GM19372 (cell line): Measurements from ENCODE around the gene CYBA.

Experiments used
- ATAC-seq: cut with Tn5 transposase; IDR thresholded peaks from one replicate; pipeline ENCODE4 v1.9.1; 2021; ENCODE audit warnings: mild to moderate bottlenecking, low read depth, moderate library complexity; ENCODE audit not compliant: unreplicated experiment

Gene CYBA

DNA sequence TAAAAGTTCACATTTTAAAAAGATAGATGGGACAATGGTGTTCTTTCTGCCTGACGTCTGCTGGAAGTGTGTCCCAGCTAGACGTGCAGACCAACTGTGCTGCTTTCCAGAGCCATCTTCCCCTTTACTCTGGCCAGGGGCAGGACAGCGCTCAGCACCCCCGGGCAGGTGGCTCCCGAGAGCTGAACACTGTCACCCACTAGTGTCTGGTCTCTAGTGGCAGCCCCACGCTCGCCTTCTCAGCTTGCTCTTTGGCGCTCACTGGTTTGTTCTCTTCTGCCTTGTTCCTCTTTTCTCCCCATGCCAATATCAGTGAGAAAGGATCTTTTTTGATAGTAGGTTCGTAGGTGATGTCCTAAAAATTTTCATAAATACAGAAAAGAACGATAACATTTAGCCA, 54.9 kb downstream of the CYBA start:
- ATAC-seq: no peak

DNA sequence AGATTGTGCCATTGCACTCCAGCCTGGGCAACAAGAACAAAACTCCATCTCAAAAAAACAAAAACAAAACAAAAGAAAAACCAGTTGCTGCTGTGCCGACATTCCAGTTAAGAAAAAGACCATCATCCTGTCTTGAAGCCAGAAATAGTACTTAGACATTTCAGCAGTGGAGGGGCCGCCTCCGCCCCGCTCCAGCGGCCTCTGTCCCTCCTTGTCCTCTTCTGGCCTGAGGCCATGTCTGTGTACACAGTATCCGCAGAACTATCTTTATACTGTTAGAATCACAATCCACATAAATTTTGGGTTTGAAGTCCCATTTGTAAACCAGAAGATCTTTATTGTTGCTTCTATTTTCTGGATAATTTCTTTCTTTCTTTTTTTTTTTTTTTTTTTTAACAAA, 55.8 kb downstream of the CYBA start:
- ATAC-seq: no peak

DNA sequence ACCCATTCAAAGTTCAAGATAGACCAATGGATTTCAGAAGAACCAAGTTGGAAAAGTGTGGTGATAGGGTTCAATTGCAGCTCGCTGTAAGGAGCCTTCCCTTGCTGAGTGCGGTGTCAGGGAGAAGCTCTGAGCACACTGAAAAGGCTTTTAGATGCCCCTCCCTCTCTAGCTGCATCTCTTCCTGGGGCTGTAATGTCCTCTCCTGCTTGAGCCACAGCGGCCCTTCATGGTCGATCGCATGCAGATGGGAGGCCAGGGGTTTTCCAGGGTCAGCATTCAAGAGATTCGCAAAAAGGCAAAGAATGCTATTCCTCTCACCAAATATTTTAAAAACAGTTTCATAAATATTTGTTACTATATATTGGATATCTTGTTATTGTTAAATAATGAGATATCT, 56.9 kb downstream of the CYBA start:
- ATAC-seq: no peak

DNA sequence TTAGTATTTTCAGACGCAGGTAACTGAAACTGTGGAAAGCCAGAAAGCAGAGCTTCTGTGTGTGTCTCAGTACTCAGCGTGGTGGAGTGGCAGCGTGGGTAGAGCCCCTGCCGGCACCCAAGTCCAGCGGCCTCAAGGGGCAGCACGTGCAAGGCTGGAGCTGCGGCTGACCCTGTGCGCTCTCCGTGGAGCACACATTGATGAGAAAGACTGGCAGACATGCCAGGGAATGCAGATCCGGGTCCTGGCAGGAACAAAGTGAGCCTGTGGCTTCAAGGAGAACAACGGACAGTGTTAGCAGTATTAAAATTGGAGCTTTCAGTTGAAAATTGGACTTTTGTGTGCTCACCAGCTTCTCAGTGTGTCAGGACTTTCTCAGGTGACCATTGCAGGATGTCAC, 57.4 kb downstream of the CYBA start:
- ATAC-seq: no peak
